NK-92 (cell line): ENCODE measurements around the gene RPAP2.
"Not testable (repeated sequence)": the region's sequence is repeated elsewhere in the genome, so short reads cannot be mapped to it uniquely, and the experiment has no call there.

Experiments used
- DNase-seq: peaks from one replicate; lab custom pipeline; 2025; ENCODE audit not compliant: unreplicated experiment; lab: John Stamatoyannopoulos, UW

The RPAP2 gene

GRCh38 chr1:92374223-92374622 is 75.4 kb downstream of the RPAP2 start:
- no peak for DNase-seq

- no peak for DNase-seq
Observed at GRCh38 chr1:92376345-92376744, 77.5 kb downstream of the RPAP2 start.

GRCh38 chr1:92377991-92378390 is 79.1 kb downstream of the RPAP2 start:
- DNase-seq, result not testable (repeated sequence)

GRCh38 chr1:92380867-92381266 is 82.0 kb downstream of the RPAP2 start:
- no peak for DNase-seq

GRCh38 chr1:92393966-92394365 is 95.1 kb downstream of the RPAP2 start:
- DNase-seq, result not testable (repeated sequence)

GRCh38 chr1:92398519-92398918 is 99.7 kb downstream of the RPAP2 start:
- no peak for DNase-seq

- DNase-seq, result no peak
Observed at GRCh38 chr1:92399076-92399475, 100.2 kb downstream of the RPAP2 start.

- no peak for DNase-seq
Observed at GRCh38 chr1:92404661-92405060, 105.8 kb downstream of the RPAP2 start.

GRCh38 chr1:92408825-92409224 is 110.0 kb downstream of the RPAP2 start:
- DNase-seq, result no peak

GRCh38 chr1:92409946-92410549 is 111.2 kb downstream of the RPAP2 start:
- no peak for DNase-seq

- DNase-seq, result no peak
Observed at GRCh38 chr1:92410706-92411105, 111.8 kb downstream of the RPAP2 start.

GRCh38 chr1:92411511-92411910 is 112.7 kb downstream of the RPAP2 start:
- no peak for DNase-seq

GRCh38 chr1:92419642-92420041 is 120.8 kb downstream of the RPAP2 start:
- no peak for DNase-seq

GRCh38 chr1:92424381-92424780 is 125.5 kb downstream of the RPAP2 start:
- no peak for DNase-seq

GRCh38 chr1:92425617-92426016 is 126.8 kb downstream of the RPAP2 start:
- no peak for DNase-seq

- DNase-seq, result no peak
Observed at GRCh38 chr1:92430030-92430429, 131.2 kb downstream of the RPAP2 start.

- DNase-seq, result not testable (repeated sequence)
Observed at GRCh38 chr1:92434572-92434971, 135.7 kb downstream of the RPAP2 start.

- no peak for DNase-seq
Observed at GRCh38 chr1:92439291-92439690, 140.4 kb downstream of the RPAP2 start.

GRCh38 chr1:92441316-92441696 is 142.4 kb downstream of the RPAP2 start:
- DNase-seq, result no peak

GRCh38 chr1:92441697-92442342 is 143.0 kb downstream of the RPAP2 start:
- DNase-seq, result no peak

GRCh38 chr1:92442351-92442750 is 143.5 kb downstream of the RPAP2 start:
- DNase-seq, result no peak

- DNase-seq, result no peak
Observed at GRCh38 chr1:92443893-92444292, 145.0 kb downstream of the RPAP2 start.

- no peak for DNase-seq
Observed at GRCh38 chr1:92444351-92444750, 145.5 kb downstream of the RPAP2 start.
